Neutrophil (primary cell): ENCODE results near the gene NAT14.

ENCODE experiments used
- H3K27ac ChIP-seq: fragments of 200-600 bp; sonication (generic); 2 replicates; pipeline ENCODE4 v1.5.1; 2016; ENCODE audit warnings: mild to moderate bottlenecking, moderate library complexity
- H3K27me3 ChIP-seq: fragments of 200-600 bp; sonication (generic); 2 replicates; pipeline ENCODE4 v1.6.0; 2016; ENCODE audit warnings: mild to moderate bottlenecking
- H3K36me3 ChIP-seq: fragments of 200-600 bp; sonication (generic); 2 replicates; pipeline ENCODE4 v1.5.1; 2017
- H3K4me1 ChIP-seq, 2 experiments: fragments of 200-600 bp in 1 of 2; sonication (generic) in 1 of 2; 1 replicate in 1 of 2; 2 replicates in 1 of 2; pipeline versions ENCODE4 v1.5.1 to v1.6.1; 2013 to 2016; ENCODE audit warnings: low read depth in 1 of 2, low read length in 1 of 2, mild to moderate bottlenecking in 1 of 2, moderate library complexity in 1 of 2; ENCODE audit not compliant: control insufficient read depth in 1 of 2, insufficient read depth in 1 of 2
- H3K4me3 ChIP-seq, 2 experiments: fragments of 200-600 bp in 1 of 2; sonication (generic) in 1 of 2; 1 replicate in 1 of 2; 2 replicates in 1 of 2; pipeline ENCODE4 v1.5.1; 2013 to 2016; ENCODE audit warnings: low read depth in 1 of 2, low read length in 1 of 2, mild to moderate bottlenecking in 1 of 2, moderate library complexity in 1 of 2
- H3K9me3 ChIP-seq: fragments of 200-600 bp; sonication (generic); 2 replicates; pipeline ENCODE4 v1.5.1; 2016
- TF ChIP-seq, protein P1 (sequence below): fragments of 200-600 bp; sonication (generic); IDR thresholded peaks from 2 replicates; pipeline ENCODE4 v1.5.1; 2016; ENCODE audit warnings: antibody characterized with exemption

NAT14 gene

DNA sequence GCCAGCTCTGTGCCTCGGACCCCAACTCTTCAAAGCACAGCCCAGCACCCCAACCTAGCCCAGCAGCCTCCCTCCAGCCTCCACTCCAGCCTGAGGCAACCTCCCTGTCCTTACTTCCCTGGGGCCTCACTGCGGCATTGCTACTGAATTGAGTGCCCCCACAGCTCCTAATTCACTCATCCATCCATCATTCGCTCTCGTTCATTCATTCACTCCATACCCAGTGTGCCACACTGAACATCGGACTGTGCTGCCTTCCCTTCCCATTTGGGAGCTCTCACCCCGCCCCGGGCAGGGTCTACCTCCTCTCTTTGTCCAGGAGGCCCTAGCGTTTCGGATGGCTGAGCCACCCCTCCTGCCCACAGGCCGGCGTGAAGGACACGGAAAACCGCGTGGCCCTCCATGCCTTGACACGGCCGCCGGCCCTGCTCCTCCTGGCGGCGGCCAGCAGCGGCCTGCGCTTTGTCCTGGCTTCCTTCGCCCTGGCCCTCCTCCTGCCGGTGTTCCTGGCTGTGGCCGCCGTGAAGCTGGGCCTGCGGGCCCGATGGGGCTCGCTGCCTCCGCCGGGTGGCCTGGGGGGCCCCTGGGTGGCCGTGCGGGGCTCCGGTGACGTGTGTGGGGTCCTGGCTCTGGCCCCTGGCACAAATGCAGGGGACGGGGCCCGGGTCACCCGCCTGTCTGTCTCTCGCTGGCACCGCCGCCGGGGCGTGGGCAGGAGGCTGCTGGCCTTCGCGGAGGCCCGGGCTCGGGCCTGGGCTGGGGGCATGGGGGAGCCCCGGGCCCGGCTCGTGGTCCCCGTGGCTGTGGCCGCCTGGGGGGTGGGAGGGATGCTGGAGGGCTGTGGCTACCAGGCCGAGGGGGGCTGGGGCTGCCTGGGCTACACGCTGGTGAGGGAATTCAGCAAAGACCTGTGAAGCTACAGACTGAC, 1.3 kb downstream of the NAT14 start:
- no peaks in the 10 kb centered on the region for H3K9me3 ChIP-seq
- peaks cover 7 to 8% of the 10 kb centered on the region in 2 experiments for H3K4me1 ChIP-seq
- H3K4me3 ChIP-seq = no peak overlapping the region
- H3K27ac ChIP-seq = no peak overlapping the region
- TF ChIP-seq, protein P1, sequence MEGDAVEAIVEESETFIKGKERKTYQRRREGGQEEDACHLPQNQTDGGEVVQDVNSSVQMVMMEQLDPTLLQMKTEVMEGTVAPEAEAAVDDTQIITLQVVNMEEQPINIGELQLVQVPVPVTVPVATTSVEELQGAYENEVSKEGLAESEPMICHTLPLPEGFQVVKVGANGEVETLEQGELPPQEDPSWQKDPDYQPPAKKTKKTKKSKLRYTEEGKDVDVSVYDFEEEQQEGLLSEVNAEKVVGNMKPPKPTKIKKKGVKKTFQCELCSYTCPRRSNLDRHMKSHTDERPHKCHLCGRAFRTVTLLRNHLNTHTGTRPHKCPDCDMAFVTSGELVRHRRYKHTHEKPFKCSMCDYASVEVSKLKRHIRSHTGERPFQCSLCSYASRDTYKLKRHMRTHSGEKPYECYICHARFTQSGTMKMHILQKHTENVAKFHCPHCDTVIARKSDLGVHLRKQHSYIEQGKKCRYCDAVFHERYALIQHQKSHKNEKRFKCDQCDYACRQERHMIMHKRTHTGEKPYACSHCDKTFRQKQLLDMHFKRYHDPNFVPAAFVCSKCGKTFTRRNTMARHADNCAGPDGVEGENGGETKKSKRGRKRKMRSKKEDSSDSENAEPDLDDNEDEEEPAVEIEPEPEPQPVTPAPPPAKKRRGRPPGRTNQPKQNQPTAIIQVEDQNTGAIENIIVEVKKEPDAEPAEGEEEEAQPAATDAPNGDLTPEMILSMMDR = no peak
- H3K27me3 ChIP-seq = peaks cover 73% of the 10 kb centered on the region
- peaks cover 30% of the 10 kb centered on the region for H3K36me3 ChIP-seq

DNA sequence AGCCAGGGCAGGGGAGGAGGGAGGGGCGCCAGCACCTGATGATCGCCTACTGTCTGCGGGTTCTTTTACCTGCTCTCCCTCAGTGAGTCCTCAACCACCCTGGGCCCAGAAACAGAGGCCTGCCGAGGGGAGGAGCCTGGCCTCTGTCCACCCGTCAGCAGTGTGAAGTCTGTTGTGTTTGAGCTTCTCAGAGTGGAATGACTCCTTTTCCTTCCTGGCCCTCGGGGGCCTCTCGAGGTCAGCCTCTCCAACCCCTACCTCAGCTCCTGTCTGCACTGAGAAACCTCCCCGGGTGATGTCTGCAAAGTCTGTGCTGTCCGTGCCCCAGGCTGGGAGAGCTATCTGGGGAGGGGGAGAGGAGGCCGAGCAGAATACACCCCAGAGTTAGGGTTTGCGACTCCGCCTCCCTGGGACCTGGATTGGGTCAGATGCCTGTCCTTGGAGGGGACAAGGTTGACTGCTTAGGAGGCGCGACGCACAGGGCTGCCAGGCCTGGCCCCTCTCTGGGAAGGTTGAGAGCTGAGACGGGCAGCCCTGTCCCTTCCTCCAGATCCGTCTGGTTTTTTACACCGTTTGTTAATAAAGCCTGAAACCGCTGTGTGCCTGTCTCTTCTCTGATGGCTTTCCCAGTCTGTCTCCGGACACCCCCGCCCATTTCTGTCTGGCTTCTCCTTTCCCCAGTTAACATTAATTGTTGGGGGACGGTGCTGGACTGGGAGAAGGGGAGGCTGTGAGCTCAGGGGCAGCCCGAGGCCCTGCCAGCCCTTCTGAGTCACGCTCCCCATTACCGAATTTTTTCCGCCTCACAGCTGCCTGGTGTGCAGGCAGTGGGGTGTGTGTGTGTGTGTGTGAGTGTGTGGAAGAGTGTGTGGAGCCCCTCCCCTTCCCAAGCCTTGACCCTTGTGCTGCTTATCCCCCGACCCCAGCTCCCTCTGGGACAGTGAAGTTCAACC, 2.3 kb downstream of the NAT14 start:
- H3K27ac ChIP-seq = no peak overlapping the region
- peaks cover 82% of the 10 kb centered on the region for H3K27me3 ChIP-seq
- H3K4me3 ChIP-seq = no peak overlapping the region
- peaks cover 7 to 8% of the 10 kb centered on the region in 2 experiments for H3K4me1 ChIP-seq
- peaks cover 20% of the 10 kb centered on the region for H3K36me3 ChIP-seq
- TF ChIP-seq, protein P1 = no peak
- no peaks in the 10 kb centered on the region for H3K9me3 ChIP-seq

DNA sequence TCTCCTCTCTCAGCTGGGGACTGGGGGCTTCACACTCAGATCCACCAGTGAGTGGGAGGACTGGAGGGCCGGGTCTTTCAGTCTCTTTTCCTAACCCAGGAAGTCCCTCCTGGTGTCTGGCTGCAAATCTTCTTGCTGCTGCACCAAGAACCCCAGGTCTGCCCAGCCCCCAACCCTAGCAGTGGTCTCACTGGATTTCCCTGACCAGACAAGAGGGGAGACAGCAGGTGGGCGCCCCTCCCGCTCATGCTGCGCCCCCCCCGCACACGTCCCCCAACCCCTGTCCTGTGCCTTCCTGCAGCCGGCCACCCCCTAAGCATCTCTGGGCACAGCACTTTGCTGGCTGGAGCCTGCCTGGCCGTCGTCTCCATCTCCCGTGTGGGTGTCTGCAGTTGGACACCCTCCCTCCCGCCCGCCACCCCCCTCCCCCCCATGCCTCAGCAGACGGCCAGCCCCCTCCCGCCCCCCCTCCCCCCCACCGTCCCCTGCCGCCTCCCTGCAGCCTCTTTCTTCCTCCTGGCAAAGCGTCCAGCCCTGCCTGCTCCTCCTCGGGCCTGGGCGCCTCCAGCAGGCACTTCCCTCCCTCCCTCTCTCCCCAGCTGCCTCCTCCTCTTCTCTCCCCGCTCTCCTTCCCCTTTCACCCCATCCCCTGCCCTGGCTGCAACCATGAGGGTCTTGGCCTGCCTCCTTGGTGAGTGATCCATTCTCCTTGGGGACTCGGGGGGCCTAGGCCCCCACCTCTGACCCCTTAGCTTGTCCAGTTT, 3.1 kb downstream of the NAT14 start, which contains the start of gene SSC5D:
Gene SSC5D (plus strand): TSS at position 513 of the 764 bp plus-strand sequence. CDS start 154 bp downstream, at position 667.
- Histone ChIP-seq H3K27me3 (peaks cover 91% of the 10 kb centered on the region), H3K27ac (no peak within 1 kb of the TSS), H3K4me1 (peaks cover 7 to 8% of the 10 kb centered on the region in 2 experiments), H3K9me3 (no peaks in the 10 kb centered on the region), H3K4me3 (no peak within 1 kb of the TSS), H3K36me3 (peaks cover 12% of the 10 kb centered on the region)
- TF ChIP-seq, protein P1 = no peak

DNA sequence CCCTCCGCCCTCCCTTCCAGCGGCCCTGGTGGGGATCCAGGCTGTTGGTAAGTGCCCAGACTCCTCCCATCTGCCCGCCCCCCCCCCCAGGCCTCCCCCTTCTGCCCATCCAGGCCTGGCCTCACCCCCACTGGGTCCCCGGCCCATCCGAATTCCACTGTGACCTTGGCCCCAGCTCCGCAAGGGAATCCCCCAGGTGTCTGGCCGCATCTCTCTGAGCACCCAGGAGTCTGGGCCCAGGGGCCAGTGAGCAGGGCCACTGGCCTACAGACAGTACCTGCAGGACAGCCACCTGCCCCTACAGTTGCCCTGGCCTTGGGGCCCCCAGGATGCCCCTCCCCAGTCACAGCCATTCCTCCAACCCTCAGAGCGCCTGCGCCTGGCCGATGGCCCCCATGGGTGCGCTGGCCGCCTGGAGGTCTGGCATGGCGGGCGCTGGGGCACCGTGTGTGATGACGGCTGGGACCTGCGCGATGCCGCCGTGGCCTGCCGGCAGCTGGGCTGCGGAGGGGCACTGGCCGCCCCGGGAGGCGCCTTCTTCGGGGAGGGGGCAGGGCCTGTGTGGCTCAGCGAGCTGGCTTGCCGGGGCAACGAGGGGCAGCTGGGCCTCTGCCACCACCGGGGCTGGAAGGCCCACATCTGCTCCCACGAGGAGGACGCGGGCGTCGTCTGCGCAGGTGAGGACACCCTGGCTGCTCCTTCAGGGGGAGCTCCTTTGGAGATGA, 4.2 kb downstream of the NAT14 start:
- TF ChIP-seq, protein P1 = no peak
- H3K36me3 ChIP-seq = peaks cover 1% of the 10 kb centered on the region
- no peak overlapping the region for H3K27ac ChIP-seq
- peaks cover 95% of the 10 kb centered on the region for H3K27me3 ChIP-seq
- H3K4me3 ChIP-seq = no peak overlapping the region
- H3K4me1 ChIP-seq = peaks cover 7 to 8% of the 10 kb centered on the region in 2 experiments
- H3K9me3 ChIP-seq = no peaks in the 10 kb centered on the region
